HEK293 (cell line): ENCODE results near the gene GCDH.

ENCODE experiments used
- EGR2 ChIP-seq: fragments of 450-650 bp; formaldehyde crosslinking; IDR thresholded peaks from 2 replicates; pipeline ENCODE4 v1.5.1; 2016; ENCODE audit warnings: low read depth, missing biosample characterization, missing genetic modification characterization
- GLI2 ChIP-seq: fragments of 450-650 bp; formaldehyde crosslinking; IDR thresholded peaks from 2 replicates; pipeline ENCODE4; 2017; ENCODE audit warnings: missing biosample characterization, missing genetic modification characterization, low read depth, borderline replicate concordance
- INSM2 ChIP-seq: fragments of 450-650 bp; formaldehyde crosslinking; IDR thresholded peaks from 2 replicates; pipeline ENCODE4 v1.5.1; 2016; ENCODE audit warnings: missing biosample characterization, missing genetic modification characterization
- OSR2 ChIP-seq: fragments of 450-650 bp; formaldehyde crosslinking; IDR thresholded peaks from 2 replicates; pipeline ENCODE4 v1.5.1; 2016; ENCODE audit warnings: missing biosample characterization, missing genetic modification characterization
- REST ChIP-seq: fragments of 450-650 bp; formaldehyde crosslinking; IDR thresholded peaks from 2 replicates; pipeline ENCODE4 v1.5.1; 2016; ENCODE audit warnings: missing biosample characterization, missing genetic modification characterization
- SCRT1 ChIP-seq: fragments of 450-650 bp; formaldehyde crosslinking; IDR thresholded peaks from 2 replicates; pipeline ENCODE4 v1.5.1; 2016; ENCODE audit warnings: missing biosample characterization, missing genetic modification characterization, borderline replicate concordance
- YY2 ChIP-seq: fragments of 450-650 bp; formaldehyde crosslinking; IDR thresholded peaks from 2 replicates; pipeline ENCODE4 v1.5.1; 2016; ENCODE audit warnings: missing biosample characterization, missing genetic modification characterization
- ZBTB10 ChIP-seq: fragments of 450-650 bp; formaldehyde crosslinking; IDR thresholded peaks from 2 replicates; pipeline ENCODE4 v1.5.1; 2016; ENCODE audit warnings: missing biosample characterization, missing genetic modification characterization
- ZBTB11 ChIP-seq: fragments of 450-650 bp; formaldehyde crosslinking; conservative IDR thresholded peaks from 2 replicates; pipeline ENCODE4 v1.5.1; 2016; ENCODE audit warnings: low read depth, missing biosample characterization, missing genetic modification characterization
- ZBTB26 ChIP-seq: fragments of 450-650 bp; formaldehyde crosslinking; optimal IDR thresholded peaks from 2 replicates; pipeline ENCODE3; 2016; ENCODE audit warnings: missing biosample characterization, mild to moderate bottlenecking, missing genetic modification characterization
- ZBTB7A ChIP-seq: fragments of 450-650 bp; formaldehyde crosslinking; IDR thresholded peaks from 2 replicates; pipeline ENCODE4 v1.5.1; 2016; ENCODE audit warnings: low read depth, missing biosample characterization, missing genetic modification characterization
- ZFHX2 ChIP-seq: fragments of 450-650 bp; formaldehyde crosslinking; conservative IDR thresholded peaks from 2 replicates; pipeline ENCODE4 v1.5.1; 2016; ENCODE audit warnings: missing biosample characterization, missing genetic modification characterization
- ZNF214 ChIP-seq: fragments of 450-650 bp; formaldehyde crosslinking; IDR thresholded peaks from 2 replicates; pipeline ENCODE4 v1.5.1; 2017; ENCODE audit warnings: missing biosample characterization, mild to moderate bottlenecking, missing genetic modification characterization, borderline replicate concordance
- ZNF239 ChIP-seq: fragments of 450-650 bp; formaldehyde crosslinking; IDR thresholded peaks from 2 replicates; pipeline ENCODE4 v1.5.1; 2016; ENCODE audit warnings: missing biosample characterization, missing genetic modification characterization
- ZNF248 ChIP-seq: fragments of 450-650 bp; formaldehyde crosslinking; IDR thresholded peaks from 2 replicates; pipeline ENCODE4 v1.5.1; 2017; ENCODE audit warnings: missing biosample characterization, missing genetic modification characterization
- ZNF280C ChIP-seq: fragments of 450-650 bp; formaldehyde crosslinking; IDR thresholded peaks from 2 replicates; pipeline ENCODE4 v1.5.1; 2016; ENCODE audit warnings: missing biosample characterization, missing genetic modification characterization
- ZNF501 ChIP-seq: fragments of 450-650 bp; formaldehyde crosslinking; IDR thresholded peaks from 2 replicates; pipeline ENCODE4 v1.5.1; 2016; ENCODE audit warnings: missing biosample characterization, missing genetic modification characterization
- ZNF660 ChIP-seq: fragments of 450-650 bp; IDR thresholded peaks from 2 replicates; pipeline ENCODE4 v1.5.1; 2018; ENCODE audit warnings: missing biosample characterization, mild to moderate bottlenecking, missing genetic modification characterization
- ZNF692 ChIP-seq: fragments of 450-650 bp; formaldehyde crosslinking; IDR thresholded peaks from 2 replicates; pipeline ENCODE4 v1.5.1; 2016; ENCODE audit warnings: missing biosample characterization, missing genetic modification characterization
- ZNF768 ChIP-seq: fragments of 450-650 bp; formaldehyde crosslinking; IDR thresholded peaks from 2 replicates; pipeline ENCODE4 v1.5.1; 2018; ENCODE audit warnings: missing biosample characterization, mild to moderate bottlenecking, missing genetic modification characterization

GCDH gene

GRCh38 chr19:12933287-12934072, 42.5 kb downstream of the GCDH start, which contains the start of gene FARSA (continued):
- peak; percentile 93; the same call in 1 of the 2 replicates for TF ChIP-seq ZNF501 (tag by site-specific recombination)
- peak; percentile 35 for TF ChIP-seq ZBTB26 (tag by site-specific recombination)
- 0 out of 2 replicates have a peak, but pooled peaks have one; percentile 21 for TF ChIP-seq ZNF239 (tag by site-specific recombination)
- TF ChIP-seq ZFHX2 (tag by site-specific recombination): peak; percentile 64
- TF ChIP-seq ZNF768: 0 out of 2 replicates have a peak, but pooled peaks have one; percentile 7
- TF ChIP-seq ZBTB10 (tag by site-specific recombination): no peak
- no peak for TF ChIP-seq ZNF214
- TF ChIP-seq INSM2 (tag by site-specific recombination): peak; percentile 58; the same call in 1 of the 2 replicates
- peak; percentile 75; the same call in 1 of the 2 replicates for TF ChIP-seq ZNF660
- peak; percentile 72; the same call in 1 of the 2 replicates for TF ChIP-seq EGR2 (tag by site-specific recombination)
- no peak for TF ChIP-seq GLI2
- TF ChIP-seq ZBTB11: peak; percentile 92
- no peak for TF ChIP-seq ZNF248
- TF ChIP-seq ZNF280C (tag by site-specific recombination): no peak
- peak; percentile 48; the same call in 1 of the 2 replicates for TF ChIP-seq ZNF692
- peak; percentile 92 for TF ChIP-seq REST (tag by site-specific recombination)
- no peak for TF ChIP-seq ZBTB7A
- peak; percentile 99 for TF ChIP-seq YY2 (tag by site-specific recombination)
- no peak for TF ChIP-seq OSR2 (tag by site-specific recombination)
- TF ChIP-seq SCRT1: no peak
